ENCODE data around the gene GALNT9.
A peak's percentile ranks its signal among the peaks of the same experiment; 100 is the strongest.
"Not testable (repeated sequence)": the region's sequence is repeated elsewhere in the genome, so short reads cannot be mapped to it uniquely, and the experiment has no call there.

GALNT9 gene

DNA sequence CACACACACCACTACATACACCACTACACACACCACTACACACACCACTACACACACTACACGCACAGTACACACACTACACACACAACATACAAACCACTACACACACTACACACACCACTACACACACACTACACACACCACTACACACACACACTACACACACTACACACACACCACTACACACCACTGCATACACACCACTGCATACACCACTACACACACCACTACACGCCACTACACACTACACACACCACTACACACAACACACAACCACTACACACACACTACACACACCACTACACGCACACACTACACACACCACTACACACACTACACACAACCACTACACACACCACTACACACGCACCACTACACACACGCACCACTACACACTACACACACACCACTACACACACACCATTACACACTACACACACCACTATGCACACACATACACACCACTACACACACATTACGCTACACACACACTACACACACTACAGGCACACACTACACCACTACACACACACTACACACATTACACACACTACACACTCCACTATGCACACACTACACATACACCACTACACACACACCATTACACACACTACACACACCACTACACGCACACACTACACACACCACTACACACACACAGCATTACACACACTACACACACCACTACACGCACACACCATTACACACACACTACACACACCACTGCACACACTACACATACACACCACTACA lies 172.6 kb downstream of the GALNT9 start:
- DNase-seq (ENCODE audit: low read depth, low spot score) = no peak

DNA sequence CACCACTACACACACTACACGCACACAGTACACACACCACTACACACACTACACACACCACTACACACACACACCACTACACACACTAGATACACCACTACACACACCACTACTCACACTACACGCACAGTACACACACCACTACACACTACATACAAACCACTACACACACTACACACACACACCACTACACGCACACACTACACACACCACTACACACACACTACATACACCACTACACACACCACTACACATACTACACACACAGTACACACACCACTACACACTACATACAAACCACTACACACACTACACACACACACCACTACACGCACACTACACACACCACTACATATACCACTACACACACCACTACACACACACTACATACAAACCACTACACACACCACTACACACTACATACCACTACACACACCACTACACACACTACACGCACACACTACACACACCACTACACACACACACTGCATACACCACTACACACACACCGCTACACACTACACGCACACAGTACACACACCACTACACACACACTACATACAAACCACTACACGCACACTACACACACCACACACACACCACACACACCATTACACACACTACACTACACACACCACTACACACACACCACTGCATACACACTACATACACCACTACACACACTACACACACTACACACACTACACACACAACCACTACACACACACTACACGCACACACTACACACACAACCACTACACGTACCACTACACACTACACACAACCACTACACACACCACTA lies 173.4 kb downstream of the GALNT9 start:
- DNase-seq (ENCODE audit: low read depth, low spot score) = no peak

DNA sequence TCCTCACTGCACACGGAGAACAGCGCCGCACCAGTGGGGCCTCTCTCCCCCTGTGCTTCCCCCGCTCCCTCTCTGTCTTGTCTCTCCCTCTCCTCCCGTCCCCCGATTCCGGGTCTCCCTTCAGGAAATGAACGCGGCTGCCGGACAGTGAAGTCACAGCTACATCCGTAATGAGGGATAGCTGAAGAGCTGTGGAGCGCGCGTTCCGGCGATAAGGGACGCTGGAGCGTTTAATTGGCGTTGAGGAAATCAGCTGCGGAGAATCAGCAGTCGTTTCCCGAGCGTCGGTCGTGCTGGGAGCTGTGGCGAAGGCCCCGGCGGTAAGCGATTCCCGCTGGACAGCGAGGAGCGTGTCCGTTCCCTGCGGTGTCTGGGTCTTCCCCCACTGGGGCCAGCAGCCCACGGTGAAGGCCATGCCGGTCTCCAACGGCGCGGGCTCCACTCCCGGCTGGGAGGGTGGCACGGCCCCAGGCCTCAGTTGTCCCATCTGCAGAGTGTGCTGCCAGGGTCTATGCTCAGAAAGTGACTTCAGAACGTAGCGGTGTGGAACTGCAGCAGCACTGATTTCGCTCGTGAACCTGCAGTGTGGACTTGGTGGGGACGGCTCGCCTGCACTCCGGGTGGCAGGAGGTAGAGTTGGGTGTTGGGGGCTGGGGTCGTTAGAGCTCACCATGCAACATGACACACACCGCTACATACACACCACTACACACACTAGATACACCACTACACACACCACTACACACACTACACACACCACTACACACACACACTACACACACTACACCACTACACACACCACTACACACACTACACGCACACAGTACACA lies 174.2 kb downstream of the GALNT9 start:
- DNase-seq (ENCODE audit: low read depth, low spot score) = no peak

DNA sequence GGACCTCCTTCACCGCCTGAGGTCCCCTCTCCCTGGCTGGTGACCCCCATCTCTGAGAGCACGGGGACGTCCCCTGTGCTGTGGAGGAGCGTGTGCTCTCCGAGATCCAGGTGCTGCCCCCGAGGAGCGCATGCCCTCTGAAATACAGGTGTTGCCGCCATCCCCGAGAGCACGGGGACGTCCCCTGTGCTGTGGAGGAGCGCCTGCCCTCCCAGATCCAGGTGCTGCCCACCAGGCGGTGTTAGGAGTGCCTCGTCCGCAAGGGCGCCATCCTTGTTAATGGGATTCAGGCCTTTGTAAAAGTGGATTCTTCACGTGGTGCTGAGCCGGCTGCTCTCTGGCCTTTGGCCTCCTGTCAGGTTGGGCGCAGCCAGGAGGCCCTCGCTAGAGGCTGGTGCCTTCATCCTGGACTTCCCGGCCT lies 175.0 kb downstream of the GALNT9 start:
- no peak for DNase-seq (ENCODE audit: low read depth, low spot score)

DNA sequence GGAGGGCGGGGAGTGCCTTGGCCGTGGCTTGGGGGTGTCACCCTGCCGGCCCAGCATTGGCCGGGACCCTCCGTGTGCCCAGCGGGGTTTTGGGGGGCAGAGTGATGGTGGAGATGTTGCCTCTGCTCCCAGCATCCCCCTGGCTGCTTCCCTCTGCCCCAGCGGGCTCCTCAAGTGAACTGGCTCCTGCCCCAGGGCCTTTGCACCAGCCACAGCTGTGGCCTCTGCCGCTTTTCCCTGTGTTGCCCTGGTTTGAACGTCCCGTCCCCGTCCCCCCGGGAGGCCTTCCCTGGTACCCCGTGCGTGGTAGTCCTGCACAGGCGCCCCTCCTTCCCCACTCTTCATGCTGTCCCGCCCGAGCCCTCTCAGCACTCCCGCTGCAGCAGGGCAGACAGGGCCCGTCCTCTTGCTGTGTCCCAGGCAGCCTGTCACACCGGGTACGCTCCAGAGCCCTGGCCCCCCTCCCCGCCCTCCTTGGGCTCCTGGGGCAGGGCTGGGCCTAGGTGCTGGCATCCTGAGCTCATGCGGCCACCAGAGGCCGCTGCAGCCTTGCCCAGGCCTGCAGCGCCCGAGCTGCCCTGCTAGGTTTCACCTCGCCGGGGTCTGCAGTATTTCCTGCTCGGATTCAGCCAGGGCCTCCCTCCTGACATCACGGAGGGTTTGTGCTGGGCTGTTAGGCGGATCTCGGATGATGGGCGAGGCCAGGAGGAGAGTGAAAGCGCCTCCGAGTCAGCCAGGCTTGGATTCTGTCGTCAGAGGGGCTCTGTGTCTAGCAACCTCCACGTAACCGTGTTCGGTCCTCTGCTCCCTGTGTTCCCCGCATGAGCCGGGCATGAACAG lies 175.7 kb downstream of the GALNT9 start:
- DNase-seq (ENCODE audit: low read depth, low spot score) = peak; percentile 31

DNA sequence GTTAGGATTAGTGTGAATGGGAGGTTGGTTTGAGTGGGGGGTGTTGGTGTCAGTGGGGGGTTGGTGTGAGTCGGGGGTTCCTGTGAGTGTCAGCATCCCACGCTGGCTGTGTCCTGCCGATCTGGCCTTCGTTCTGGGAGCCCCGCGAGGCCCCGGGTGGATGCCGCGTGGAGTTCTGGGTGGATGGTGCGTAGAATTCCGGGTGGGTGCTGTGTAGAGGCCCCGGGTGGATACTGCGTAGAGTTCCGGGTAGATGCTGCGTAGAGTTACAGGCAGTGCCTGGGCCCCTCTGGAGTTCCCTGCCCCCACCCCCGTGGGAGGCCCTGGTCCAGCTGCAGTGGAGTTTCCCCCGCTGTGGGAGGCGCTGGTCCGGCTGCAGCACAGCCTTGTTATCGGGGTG lies 176.4 kb downstream of the GALNT9 start:
- DNase-seq (ENCODE audit: low read depth, low spot score) = no peak

DNA sequence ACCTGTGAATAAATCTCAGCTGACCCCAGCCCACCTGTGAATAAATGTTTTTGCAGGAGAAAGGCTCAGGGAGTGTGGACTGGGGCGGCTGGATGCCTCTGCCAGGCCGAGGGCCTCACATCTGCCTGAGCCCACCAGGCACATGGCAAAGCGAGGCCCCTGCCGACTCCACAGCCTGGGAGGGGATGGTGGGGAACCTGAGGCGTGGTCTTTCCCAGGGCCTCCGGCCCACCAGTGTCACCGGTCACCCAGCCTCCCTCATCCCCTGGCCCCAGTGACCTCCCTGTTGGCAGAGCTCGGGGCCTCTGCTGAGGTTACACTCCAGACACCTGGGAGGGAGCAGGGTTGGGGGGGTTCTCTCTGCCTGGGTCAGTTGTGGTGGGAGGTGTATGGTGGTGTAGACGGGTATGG lies 177.0 kb downstream of the GALNT9 start:
- DNase-seq (ENCODE audit: low read depth, low spot score) = no peak

DNA sequence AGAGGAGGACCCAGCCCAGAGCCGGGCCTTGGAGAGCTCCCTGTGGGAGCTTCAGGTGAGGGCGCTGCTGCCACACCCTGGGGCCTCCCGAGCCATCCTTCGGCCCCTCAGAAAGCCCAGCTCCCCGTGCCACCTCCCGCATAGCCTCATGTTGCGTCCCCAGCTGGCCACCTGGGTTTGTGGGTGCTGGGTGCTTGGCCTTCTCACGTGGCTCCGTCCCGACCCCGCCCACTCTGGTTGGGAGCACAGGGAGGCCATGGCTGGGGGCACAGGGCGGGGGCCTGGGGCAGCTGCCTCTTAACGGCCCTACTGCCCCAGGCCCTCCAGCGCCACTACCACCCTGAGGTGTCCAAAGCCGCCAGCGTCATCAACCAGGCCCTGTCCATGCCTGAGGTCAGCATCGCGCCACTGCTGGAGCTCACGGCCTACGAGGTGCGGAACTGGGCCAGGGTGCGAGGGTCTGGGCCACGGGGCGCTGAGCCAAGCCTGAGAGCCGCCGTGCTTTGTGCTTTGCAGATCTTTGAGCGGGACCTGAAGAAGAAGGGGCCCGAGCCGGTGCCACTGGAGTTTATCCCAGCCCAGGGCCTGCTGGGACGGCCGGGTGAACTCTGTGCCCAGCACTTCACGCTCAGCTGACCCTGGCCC lies 177.5 kb downstream of the GALNT9 start:
- no peak for DNase-seq (ENCODE audit: low read depth, low spot score)

DNA sequence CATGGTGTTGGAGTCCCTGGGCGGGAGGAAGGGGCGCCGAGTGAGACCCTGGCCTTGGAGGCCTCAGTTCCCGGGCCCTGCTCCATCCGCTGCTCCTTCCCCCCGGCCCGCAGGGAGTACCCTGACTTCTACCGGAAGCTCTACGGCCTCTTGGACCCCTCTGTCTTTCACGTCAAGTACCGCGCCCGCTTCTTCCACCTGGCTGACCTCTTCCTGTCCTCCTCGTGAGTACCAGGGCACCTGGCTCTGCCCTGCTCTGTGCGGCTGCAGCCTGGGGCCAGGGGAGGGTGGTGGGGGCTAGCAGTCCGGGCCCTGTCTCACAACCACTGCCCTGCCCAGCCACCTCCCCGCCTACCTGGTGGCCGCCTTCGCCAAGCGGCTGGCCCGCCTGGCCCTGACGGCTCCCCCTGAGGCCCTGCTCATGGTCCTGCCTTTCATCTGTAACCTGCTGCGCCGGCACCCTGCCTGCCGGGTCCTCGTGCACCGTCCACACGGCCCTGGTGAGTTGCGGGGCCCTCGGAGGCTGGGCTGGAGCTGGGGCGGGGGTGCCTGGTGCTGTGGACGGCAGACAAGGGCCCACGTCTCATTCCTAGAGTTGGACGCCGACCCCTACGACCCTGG lies 178.1 kb downstream of the GALNT9 start:
- DNase-seq (ENCODE audit: low read depth, low spot score) = no peak

DNA sequence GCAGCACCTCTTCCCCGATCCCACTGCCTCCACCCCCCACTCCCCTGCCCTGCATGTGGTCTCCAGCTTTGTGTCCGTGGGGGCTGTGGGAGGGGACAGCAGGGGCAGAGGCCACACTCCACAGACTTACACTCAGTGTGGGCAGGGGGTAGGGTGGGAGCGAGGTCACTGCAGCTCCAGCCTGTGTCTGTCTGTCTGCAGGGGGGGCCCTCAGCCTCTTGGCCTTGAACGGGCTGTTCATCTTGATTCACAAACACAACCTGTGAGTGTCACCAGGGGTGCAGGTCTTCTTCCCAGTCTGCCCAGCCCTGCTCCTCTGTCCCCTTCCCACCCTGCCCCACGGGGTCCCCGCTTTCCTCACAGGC lies 178.6 kb downstream of the GALNT9 start:
- no peak for DNase-seq (ENCODE audit: low read depth, low spot score)

DNA sequence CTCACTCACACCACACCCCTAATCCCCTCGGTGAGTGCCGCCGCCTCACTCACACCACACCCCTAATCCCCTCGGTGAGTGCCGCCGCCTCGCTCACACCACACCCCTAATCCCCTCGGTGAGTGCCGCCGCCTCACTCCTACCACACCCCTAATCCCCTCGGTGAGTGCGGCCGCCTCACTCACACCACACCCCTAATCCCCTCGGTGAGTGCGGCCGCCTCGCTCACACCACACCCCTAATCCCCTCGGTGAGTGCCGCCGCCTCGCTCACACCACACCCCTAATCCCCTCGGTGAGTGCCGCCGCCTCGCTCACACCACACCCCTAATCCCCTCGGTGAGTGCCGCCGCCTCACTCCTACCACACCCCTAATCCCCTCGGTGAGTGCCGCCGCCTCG lies 179.9 kb downstream of the GALNT9 start:
- DNase-seq (ENCODE audit: low read depth, low spot score) = not testable (repeated sequence)

DNA sequence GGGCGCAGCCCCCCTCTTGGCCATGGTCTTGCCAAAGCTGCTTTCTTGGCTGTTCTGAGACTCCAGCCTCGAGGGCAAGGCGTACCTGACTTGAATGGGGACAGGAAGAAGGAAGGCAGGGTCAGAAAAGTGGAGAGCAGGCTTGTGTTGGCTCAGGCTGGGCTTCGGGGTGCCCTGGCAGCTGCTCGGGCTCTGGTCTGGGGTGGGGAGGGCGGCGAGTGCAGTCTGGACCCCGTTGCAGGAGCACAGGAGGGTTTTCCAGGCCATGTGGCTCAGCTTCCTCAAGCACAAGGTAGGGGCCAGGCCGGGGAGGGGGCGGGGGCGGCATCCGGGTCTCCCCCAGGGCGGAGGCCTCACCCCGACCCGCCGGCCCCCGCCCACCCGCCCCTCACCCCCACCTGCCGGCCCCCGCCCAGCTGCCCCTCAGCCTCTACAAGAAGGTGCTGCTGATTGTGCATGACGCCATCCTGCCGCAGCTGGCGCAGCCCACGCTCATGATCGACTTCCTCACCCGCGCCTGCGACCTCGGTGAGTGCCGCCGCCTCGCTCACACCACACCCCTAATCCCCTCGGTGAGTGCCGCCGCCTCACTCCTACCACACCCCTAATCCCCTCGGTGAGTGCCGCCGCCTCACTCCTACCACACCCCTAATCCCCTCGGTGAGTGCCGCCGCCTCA lies 180.9 kb downstream of the GALNT9 start:
- no peak for DNase-seq (ENCODE audit: low read depth, low spot score)

DNA sequence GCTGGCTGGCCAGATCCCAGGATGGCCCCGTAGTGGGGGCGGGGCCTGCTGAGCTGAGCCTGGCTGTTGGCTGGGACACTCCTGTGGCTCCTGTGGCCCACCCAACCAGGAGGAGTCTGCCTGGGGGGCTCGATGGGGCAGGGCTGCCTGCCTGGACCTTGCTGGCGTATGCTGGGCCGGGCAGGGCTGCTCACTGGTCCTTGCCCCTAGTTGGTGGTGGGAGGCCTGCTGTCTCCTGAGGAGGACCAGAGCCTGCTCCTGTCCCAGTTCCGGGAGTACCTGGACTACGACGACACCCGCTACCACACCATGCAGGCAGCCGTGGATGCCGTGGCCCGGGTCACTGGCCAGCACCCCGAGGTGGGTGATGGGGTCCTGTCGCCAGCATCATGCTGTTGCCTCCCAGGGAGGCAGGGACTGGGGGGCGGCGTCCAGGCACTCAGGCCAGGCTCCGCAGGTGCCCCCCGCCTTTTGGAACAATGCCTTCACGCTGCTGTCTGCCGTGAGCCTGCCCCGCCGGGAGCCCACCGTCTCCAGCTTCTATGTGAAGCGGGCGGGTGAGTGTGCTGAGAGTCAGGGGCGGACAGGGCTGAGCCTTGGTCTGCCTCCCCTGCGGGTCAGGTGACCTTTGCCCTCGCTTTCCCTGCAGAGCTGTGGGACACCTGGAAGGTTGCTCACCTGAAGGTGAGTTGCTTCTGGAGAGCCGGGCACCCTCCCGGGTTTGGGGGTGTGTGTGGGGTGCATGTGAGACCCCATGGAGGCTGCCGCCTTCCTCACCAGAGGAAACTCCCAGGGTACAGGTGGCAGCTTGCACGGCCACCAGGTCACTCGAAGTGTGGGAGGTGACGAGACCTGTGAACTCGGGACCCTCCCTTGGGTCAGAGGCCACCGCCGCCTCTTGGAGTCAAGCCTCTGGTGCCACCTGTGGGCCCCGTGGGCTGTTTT lies 181.7 kb downstream of the GALNT9 start:
- DNase-seq (ENCODE audit: low read depth, low spot score) = no peak

DNA sequence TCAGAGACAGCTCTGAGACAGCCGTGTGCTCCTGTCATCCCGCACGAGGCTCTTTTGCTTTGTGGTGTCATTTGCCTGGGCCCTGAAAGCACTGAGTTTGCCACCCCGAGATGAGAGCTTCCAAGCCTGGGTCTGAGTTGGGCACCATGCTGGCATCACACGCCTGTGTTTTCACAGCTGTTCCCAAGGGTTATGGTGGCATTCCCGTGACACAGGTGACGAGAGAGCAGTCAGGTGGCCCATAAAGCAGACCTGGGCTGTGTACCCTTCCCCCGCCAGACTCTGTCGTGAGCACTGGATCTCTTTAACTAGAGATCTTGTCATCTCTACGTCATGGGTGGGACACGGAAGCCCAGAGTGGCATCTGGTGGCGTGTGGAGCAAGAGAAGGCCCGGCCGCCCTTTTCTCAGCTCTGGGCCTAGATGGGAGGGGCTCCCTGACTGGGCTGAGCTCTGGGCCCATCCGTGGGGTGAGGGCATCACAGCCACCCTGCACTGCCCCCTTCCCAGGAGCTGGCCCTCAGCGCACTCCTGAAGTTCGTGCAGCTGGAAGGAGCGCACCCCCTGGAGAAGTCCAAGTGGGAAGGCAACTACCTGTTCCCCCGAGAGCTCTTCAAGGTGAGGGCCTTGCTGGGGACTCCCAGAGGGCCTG lies 182.5 kb downstream of the GALNT9 start:
- no peak for DNase-seq (ENCODE audit: low read depth, low spot score)
